Neural cell (in vitro differentiated cells): Measurements from ENCODE around the gene ZNF283.

Source experiments
- EP300 ChIP-seq: fragments of 450-650 bp; conservative IDR thresholded peaks from 2 replicates; pipeline ENCODE4 v1.6.1; 2014; ENCODE audit warnings: antibody characterized with exemption, mild to moderate bottlenecking, moderate library complexity; ENCODE audit not compliant: poor library complexity, severe bottlenecking
- EZH2 ChIP-seq: fragments of 200-600, 300-800 bp; shearing (Covaris generic), sonication (generic); IDR thresholded peaks from 2 replicates; pipeline ENCODE4 v1.6.1; 2014; ENCODE audit warnings: antibody characterized with exemption, low read length, borderline replicate concordance, mild to moderate bottlenecking; ENCODE audit not compliant: insufficient read depth, poor library complexity, severe bottlenecking
- MXI1 ChIP-seq: fragments of 450-650 bp; conservative IDR thresholded peaks from 2 replicates; pipeline ENCODE4 v1.6.1; 2014; ENCODE audit warnings: antibody characterized with exemption, mild to moderate bottlenecking; ENCODE audit not compliant: poor library complexity, severe bottlenecking
- POLR2AphosphoS5 ChIP-seq: IDR thresholded peaks from 2 replicates; pipeline ENCODE4 v1.6.1; 2012
- SMC3 ChIP-seq: fragments of 450-650 bp; conservative IDR thresholded peaks from 2 replicates; pipeline ENCODE4 v1.6.1; 2014; ENCODE audit warnings: antibody characterized with exemption, mild to moderate bottlenecking, moderate library complexity; ENCODE audit not compliant: poor library complexity
- TAF1 ChIP-seq: IDR thresholded peaks from 2 replicates; pipeline ENCODE4 v1.6.1; 2012; ENCODE audit warnings: low read depth
- TF ChIP-seq, protein P1 (sequence below): fragments of 450-650 bp; IDR thresholded peaks from 2 replicates; pipeline ENCODE4 v1.5.1; 2014; ENCODE audit warnings: antibody characterized with exemption, mild to moderate bottlenecking, moderate library complexity; ENCODE audit not compliant: poor library complexity, severe bottlenecking
- TF ChIP-seq, protein P2 (sequence below): IDR thresholded peaks from 2 replicates; pipeline ENCODE4 v1.6.1; 2012; ENCODE audit warnings: borderline replicate concordance

DNA sequence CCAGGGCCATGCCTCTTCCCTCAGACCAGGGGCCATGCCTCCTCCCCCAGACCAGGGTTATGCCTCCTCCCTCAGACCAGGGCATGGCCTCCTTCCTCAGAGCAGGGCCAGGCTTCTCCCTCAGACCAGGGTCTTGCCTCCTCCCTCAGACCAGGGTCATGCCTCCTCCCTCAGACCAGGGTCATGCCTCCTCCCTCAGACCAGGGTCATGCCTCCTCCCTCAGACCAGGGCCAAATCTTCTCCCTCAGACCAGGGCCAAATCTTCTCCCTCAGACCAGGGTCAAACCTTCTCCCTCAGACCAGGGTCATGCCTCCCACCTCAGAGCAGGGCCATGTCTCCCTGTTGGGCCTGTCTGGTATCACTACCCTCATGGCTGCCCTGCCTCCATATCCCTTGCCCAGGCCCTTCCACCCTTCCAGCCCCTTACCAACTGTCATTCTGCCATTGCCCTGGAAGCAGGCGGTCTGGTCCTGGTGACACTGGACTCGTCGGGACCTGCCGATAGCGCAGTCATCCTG lies 29.0 kb upstream of the ZNF283 start:
- TF ChIP-seq, protein P1, sequence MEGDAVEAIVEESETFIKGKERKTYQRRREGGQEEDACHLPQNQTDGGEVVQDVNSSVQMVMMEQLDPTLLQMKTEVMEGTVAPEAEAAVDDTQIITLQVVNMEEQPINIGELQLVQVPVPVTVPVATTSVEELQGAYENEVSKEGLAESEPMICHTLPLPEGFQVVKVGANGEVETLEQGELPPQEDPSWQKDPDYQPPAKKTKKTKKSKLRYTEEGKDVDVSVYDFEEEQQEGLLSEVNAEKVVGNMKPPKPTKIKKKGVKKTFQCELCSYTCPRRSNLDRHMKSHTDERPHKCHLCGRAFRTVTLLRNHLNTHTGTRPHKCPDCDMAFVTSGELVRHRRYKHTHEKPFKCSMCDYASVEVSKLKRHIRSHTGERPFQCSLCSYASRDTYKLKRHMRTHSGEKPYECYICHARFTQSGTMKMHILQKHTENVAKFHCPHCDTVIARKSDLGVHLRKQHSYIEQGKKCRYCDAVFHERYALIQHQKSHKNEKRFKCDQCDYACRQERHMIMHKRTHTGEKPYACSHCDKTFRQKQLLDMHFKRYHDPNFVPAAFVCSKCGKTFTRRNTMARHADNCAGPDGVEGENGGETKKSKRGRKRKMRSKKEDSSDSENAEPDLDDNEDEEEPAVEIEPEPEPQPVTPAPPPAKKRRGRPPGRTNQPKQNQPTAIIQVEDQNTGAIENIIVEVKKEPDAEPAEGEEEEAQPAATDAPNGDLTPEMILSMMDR = no peak
- TF ChIP-seq SMC3 (no peak), EP300 (no peak), EZH2 (no peak), TAF1 (no peak), POLR2AphosphoS5 (no peak), MXI1 (no peak)
- TF ChIP-seq, protein P2, sequence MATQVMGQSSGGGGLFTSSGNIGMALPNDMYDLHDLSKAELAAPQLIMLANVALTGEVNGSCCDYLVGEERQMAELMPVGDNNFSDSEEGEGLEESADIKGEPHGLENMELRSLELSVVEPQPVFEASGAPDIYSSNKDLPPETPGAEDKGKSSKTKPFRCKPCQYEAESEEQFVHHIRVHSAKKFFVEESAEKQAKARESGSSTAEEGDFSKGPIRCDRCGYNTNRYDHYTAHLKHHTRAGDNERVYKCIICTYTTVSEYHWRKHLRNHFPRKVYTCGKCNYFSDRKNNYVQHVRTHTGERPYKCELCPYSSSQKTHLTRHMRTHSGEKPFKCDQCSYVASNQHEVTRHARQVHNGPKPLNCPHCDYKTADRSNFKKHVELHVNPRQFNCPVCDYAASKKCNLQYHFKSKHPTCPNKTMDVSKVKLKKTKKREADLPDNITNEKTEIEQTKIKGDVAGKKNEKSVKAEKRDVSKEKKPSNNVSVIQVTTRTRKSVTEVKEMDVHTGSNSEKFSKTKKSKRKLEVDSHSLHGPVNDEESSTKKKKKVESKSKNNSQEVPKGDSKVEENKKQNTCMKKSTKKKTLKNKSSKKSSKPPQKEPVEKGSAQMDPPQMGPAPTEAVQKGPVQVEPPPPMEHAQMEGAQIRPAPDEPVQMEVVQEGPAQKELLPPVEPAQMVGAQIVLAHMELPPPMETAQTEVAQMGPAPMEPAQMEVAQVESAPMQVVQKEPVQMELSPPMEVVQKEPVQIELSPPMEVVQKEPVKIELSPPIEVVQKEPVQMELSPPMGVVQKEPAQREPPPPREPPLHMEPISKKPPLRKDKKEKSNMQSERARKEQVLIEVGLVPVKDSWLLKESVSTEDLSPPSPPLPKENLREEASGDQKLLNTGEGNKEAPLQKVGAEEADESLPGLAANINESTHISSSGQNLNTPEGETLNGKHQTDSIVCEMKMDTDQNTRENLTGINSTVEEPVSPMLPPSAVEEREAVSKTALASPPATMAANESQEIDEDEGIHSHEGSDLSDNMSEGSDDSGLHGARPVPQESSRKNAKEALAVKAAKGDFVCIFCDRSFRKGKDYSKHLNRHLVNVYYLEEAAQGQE = no peak
